ENCODE results near the gene SIRPB1.

DNA sequence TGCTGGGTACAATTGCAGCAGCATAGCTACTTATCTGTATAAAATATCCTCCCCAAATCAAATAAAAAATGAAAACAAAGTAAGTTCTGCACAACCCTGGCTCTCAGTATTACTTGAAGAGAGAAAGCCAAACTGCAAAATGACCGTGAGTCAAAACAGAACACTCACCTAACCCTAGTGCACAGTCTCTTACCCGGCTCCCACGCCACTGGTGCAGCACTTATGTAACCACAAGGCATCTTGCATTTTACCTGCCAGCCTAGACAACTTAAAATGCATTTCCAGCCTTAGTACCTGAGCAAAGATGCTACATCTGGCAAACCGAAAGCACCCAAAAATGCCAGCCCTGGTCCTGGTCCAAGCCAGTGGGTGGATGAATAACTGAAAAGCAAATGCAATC, 12.4 kb upstream of the SIRPB1 start:
- TF ChIP-seq CTCF (IDR thresholded peaks at IDR 0.05): no peak
- no peak for TF ChIP-seq POLR2A (IDR thresholded peaks at IDR 0.05)

Data from testis (tissue), 2 donors.